ENCODE data around the gene CARMIL1.

The CARMIL1 gene

GRCh38 chr6:25620391-25620790 is 341.2 kb downstream of the CARMIL1 start:
- Histone ChIP-seq H3K9me3 (ENCODE audit: control insufficient read depth, insufficient read depth, low read depth, low read length) (no peaks in the 10 kb centered on the region), H3K4me3 (ENCODE audit: low read depth, low read length) (no peak overlapping the region), H3K27ac (ENCODE audit: extremely low read depth, low read depth, low read length) (no peak overlapping the region), H3K4me1 (ENCODE audit: control insufficient read depth, insufficient read depth, low read length) (peaks cover 5% of the 10 kb centered on the region), H3K36me3 (ENCODE audit: control insufficient read depth in 2 of 2, insufficient read depth in 1 of 2, low read length in 2 of 2) (no peaks in the 10 kb centered on the region)
- TF ChIP-seq ZNF174 (tag by site-specific recombination; IDR thresholded peaks at IDR 0.05), result no peak
- TF ChIP-seq ZNF324 (tag by site-specific recombination; IDR thresholded peaks at IDR 0.05), result no peak
- no peak for TF ChIP-seq ZNF146 (tag by site-specific recombination; IDR thresholded peaks at IDR 0.05)
- TF ChIP-seq HOXD13 (CRISPR knock-in tag; IDR thresholded peaks at IDR 0.05; ENCODE audit: borderline replicate concordance), result no peak
- TF ChIP-seq ZNF133 (tag by site-specific recombination; IDR thresholded peaks at IDR 0.05), result no peak
- no peak for TF ChIP-seq HIC1 (tag by site-specific recombination; IDR thresholded peaks at IDR 0.05)
- TF ChIP-seq ZNF10 (tag by site-specific recombination; IDR thresholded peaks at IDR 0.05), result no peak
- no peak for TF ChIP-seq RBAK (tag by site-specific recombination; IDR thresholded peaks at IDR 0.05)
- no peak for TF ChIP-seq ZNF169 (tag by site-specific recombination; IDR thresholded peaks at IDR 0.05)
- TF ChIP-seq ZNF302 (tag by site-specific recombination; IDR thresholded peaks at IDR 0.05; ENCODE audit: low read depth), result no peak
- no peak for TF ChIP-seq ZNF211 (tag by site-specific recombination; IDR thresholded peaks at IDR 0.05; ENCODE audit: low read depth)
- no peak for TF ChIP-seq MEIS1 (CRISPR knock-in tag; IDR thresholded peaks at IDR 0.05; ENCODE audit: borderline replicate concordance)
- no peak for TF ChIP-seq ZNF394 (tag by site-specific recombination; IDR thresholded peaks at IDR 0.05; ENCODE audit: borderline replicate concordance)
- no peak for TF ChIP-seq SALL2 (tag by site-specific recombination; IDR thresholded peaks at IDR 0.05; ENCODE audit: borderline replicate concordance)
- TF ChIP-seq ZNF23 (tag by site-specific recombination; IDR thresholded peaks at IDR 0.05; ENCODE audit: borderline replicate concordance), result no peak
- TF ChIP-seq ZNF138 (tag by site-specific recombination; IDR thresholded peaks at IDR 0.05; ENCODE audit: borderline replicate concordance), result no peak
- CTCF ChIA-PET, result interaction anchor here (0.6 to 1.4 kb wide), 2 partner anchors 99 to 1336 kb away, joined by 5 read pairs; no protein-coding TSS in a partner anchor
- POLR2A ChIA-PET, result no interaction called here

- no peaks in the 10 kb centered on the region for H3K9me3 ChIP-seq (ENCODE audit: control insufficient read depth, insufficient read depth, low read depth, low read length)
- POLR2A ChIA-PET, result no interaction called here
- H3K36me3 ChIP-seq (ENCODE audit: control insufficient read depth in 2 of 2, insufficient read depth in 1 of 2, low read length in 2 of 2), result no peaks in the 10 kb centered on the region
- no peak for TF ChIP-seq ZNF768 (tag by site-specific recombination; IDR thresholded peaks at IDR 0.05)
- TF ChIP-seq ZNF514 (tag by site-specific recombination; IDR thresholded peaks at IDR 0.05), result no peak
- no peak for TF ChIP-seq HOXC10 (CRISPR knock-in tag; IDR thresholded peaks at IDR 0.05)
- TF ChIP-seq PRDM10 (tag by site-specific recombination; IDR thresholded peaks at IDR 0.05), result no peak
- TF ChIP-seq YY1 (tag by site-specific recombination; IDR thresholded peaks at IDR 0.05), result no peak
- TF ChIP-seq ZNF391 (tag by site-specific recombination; IDR thresholded peaks at IDR 0.05; ENCODE audit: borderline replicate concordance, low read depth), result no peak
- TF ChIP-seq BCL6B (tag by site-specific recombination; IDR thresholded peaks at IDR 0.05), result no peak
- no peak for TF ChIP-seq ZNF701 (tag by site-specific recombination; IDR thresholded peaks at IDR 0.05)
- no peak for TF ChIP-seq ZSCAN4 (tag by site-specific recombination; IDR thresholded peaks at IDR 0.05)
- no peak for TF ChIP-seq ZNF777 (tag by site-specific recombination; IDR thresholded peaks at IDR 0.05; ENCODE audit: borderline replicate concordance)
- no peak for TF ChIP-seq ZNF660 (tag by site-specific recombination; IDR thresholded peaks at IDR 0.05)
- no peak for TF ChIP-seq ZNF558 (tag by site-specific recombination; IDR thresholded peaks at IDR 0.05)
- no peak overlapping the region for H3K4me3 ChIP-seq (ENCODE audit: low read depth, low read length)
- CTCF ChIA-PET, result interaction anchor here (0.6 to 0.9 kb wide), 2 partner anchors 17 to 259 kb away, joined by 3 read pairs; no protein-coding TSS in a partner anchor
- H3K27ac ChIP-seq (ENCODE audit: extremely low read depth, low read depth, low read length), result no peak overlapping the region
- peaks cover 5% of the 10 kb centered on the region for H3K4me1 ChIP-seq (ENCODE audit: control insufficient read depth, insufficient read depth, low read length)
Measured at GRCh38 chr6:25623065-25623464, 343.9 kb downstream of the CARMIL1 start.
